Breast epithelium (tissue), 4 donors: ENCODE data around the gene LAMB4. TPM values are rescaled to one million over a fixed set of nuclear protein-coding genes. Genes with fewer than 3 reads are reported as not detected.

Experiments used
- DNase-seq, 2 donors: peaks; one replicate each; pipeline ENCODE4 v3.0.0-alpha.2; 2019; ENCODE audit warnings: low spot score in 2 of 2
- H3K27ac ChIP-seq, 2 donors: fragments of 200-600 bp; sonication (generic) in 1 of 2; one replicate each; pipeline ENCODE4 v1.5.1; 2016 to 2019; ENCODE audit warnings: mild to moderate bottlenecking in 1 of 2
- H3K27me3 ChIP-seq, 2 donors: fragments of 200-600 bp; sonication (generic) in 1 of 2; one replicate each; pipeline versions ENCODE4 v1.5.1 to v1.6.0; 2017 to 2019; ENCODE audit warnings: control low read depth in 1 of 2, mild to moderate bottlenecking in 1 of 2
- H3K36me3 ChIP-seq: fragments of 200-600 bp; one replicate; pipeline ENCODE4 v1.5.1; 2019
- H3K4me1 ChIP-seq, 2 donors: fragments of 200-600 bp; sonication (generic); one replicate each; pipeline ENCODE4 v1.5.1; 2016 to 2019; ENCODE audit warnings: control low read depth in 1 of 2
- H3K4me3 ChIP-seq, 3 donors: fragments of 200-600 bp; sonication (generic); 1 replicate in 2 of 3; 2 replicates in 1 of 3; pipeline ENCODE4 v1.5.1; 2016 to 2019; ENCODE audit warnings: mild to moderate bottlenecking in 3 of 3, moderate library complexity in 2 of 3
- H3K9me3 ChIP-seq, 2 donors: fragments of 200-600 bp; sonication (generic) in 1 of 2; one replicate each; pipeline ENCODE4 v1.5.1; 2016 to 2019; ENCODE audit warnings: control low read depth in 1 of 2
- POLR2A ChIP-seq: fragments of 450-650 bp; IDR thresholded peaks from one replicate; pipeline ENCODE4 v1.6.1; 2016; ENCODE audit warnings: antibody characterized with exemption, mild to moderate bottlenecking, moderate library complexity
- POLR2AphosphoS5 ChIP-seq, 3 donors: sonication (generic); formaldehyde crosslinking; IDR thresholded peaks; one replicate each; pipeline ENCODE4 v1.6.1; 2017; ENCODE audit warnings: antibody characterized with exemption in 3 of 3
- intact Hi-C: fragments of 100-400 bp; cut with DNase I; formaldehyde crosslinking; loops from one replicate; pipeline ENCODE4 v1.15.1; 2023; ENCODE audit warnings: low total_unique reads
- total RNA-seq, 3 donors: library from RNA; depleted of rRNA; stranded (reverse); fragments of >200 nt; gene quantifications; one replicate each; pipeline ENCODE4 v1.1.0, GENCODE V29; 2016
- TF ChIP-seq, protein P1 (sequence below), 3 donors: fragments of 450-650 bp; IDR thresholded peaks; one replicate each; pipeline ENCODE4 v1.5.1; 2016 to 2017; ENCODE audit warnings: antibody characterized with exemption in 3 of 3, mild to moderate bottlenecking in 3 of 3, moderate library complexity in 3 of 3

LAMB4 gene
- total RNA-seq, 3 donors from 2014 or later, result 0.29 to 0.98 (median 0.48) TPM

DNA sequence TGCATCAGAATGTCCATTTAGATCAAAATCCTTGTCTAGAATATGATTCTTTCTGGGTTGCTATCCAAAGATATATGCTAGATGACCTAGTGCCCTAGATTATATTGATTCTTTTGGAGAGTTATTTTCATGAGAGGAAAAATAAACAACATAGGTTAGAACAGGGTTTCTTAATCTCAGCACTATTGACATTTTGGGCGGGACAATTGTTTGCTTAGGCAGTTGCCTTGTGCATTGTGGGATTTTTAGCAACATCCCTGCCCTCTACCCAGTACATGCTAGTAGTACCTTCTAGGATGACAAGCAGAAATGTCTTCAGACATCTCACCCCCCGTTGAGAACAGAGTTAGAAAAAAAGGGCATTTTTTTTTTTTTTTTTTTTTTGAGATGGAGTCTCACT is 102.0 kb downstream of the LAMB4 start:
- Histone ChIP-seq H3K4me1 (no peaks in the 10 kb centered on the region), H3K27me3 (no peaks in the 10 kb centered on the region), H3K36me3 (no peaks in the 10 kb centered on the region), H3K4me3 (no peak overlapping the region), H3K27ac (no peak overlapping the region), H3K9me3 (no peaks in the 10 kb centered on the region)
- no peak for DNase-seq
- intact Hi-C loops, result no loop called here
- TF ChIP-seq POLR2AphosphoS5 (IDR thresholded peaks at IDR 0.05) (no peak), POLR2A (no peak)
- TF ChIP-seq, protein P1, sequence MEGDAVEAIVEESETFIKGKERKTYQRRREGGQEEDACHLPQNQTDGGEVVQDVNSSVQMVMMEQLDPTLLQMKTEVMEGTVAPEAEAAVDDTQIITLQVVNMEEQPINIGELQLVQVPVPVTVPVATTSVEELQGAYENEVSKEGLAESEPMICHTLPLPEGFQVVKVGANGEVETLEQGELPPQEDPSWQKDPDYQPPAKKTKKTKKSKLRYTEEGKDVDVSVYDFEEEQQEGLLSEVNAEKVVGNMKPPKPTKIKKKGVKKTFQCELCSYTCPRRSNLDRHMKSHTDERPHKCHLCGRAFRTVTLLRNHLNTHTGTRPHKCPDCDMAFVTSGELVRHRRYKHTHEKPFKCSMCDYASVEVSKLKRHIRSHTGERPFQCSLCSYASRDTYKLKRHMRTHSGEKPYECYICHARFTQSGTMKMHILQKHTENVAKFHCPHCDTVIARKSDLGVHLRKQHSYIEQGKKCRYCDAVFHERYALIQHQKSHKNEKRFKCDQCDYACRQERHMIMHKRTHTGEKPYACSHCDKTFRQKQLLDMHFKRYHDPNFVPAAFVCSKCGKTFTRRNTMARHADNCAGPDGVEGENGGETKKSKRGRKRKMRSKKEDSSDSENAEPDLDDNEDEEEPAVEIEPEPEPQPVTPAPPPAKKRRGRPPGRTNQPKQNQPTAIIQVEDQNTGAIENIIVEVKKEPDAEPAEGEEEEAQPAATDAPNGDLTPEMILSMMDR (IDR thresholded peaks at IDR 0.05), result no peak

DNA sequence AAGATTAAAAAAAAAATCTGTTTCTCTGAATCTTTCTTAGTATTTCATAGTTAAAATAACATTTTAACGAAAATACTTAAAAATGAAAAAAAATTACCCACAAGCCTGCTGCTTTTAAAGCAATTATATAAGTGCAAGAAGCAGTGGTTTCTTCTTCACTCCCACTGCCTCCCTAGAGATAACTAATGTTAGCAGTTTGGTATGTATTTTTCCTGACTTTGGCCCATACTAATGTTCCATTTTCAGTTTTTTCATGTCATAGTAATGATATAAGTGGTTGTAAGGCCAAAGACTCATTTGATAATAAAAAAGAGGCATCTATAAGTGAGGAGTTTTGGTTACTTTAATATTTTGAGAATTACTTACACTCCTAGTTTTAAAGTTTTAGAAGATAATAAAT is 102.9 kb downstream of the LAMB4 start:
- no peak for DNase-seq
- Histone ChIP-seq H3K36me3 (no peaks in the 10 kb centered on the region), H3K27ac (no peak overlapping the region), H3K4me1 (no peaks in the 10 kb centered on the region), H3K4me3 (no peak overlapping the region), H3K27me3 (no peaks in the 10 kb centered on the region), H3K9me3 (no peaks in the 10 kb centered on the region)
- TF ChIP-seq POLR2A (no peak), POLR2AphosphoS5 (IDR thresholded peaks at IDR 0.05) (no peak)
- TF ChIP-seq, protein P1 (IDR thresholded peaks at IDR 0.05), result no peak
- intact Hi-C loops, result no loop called here

DNA sequence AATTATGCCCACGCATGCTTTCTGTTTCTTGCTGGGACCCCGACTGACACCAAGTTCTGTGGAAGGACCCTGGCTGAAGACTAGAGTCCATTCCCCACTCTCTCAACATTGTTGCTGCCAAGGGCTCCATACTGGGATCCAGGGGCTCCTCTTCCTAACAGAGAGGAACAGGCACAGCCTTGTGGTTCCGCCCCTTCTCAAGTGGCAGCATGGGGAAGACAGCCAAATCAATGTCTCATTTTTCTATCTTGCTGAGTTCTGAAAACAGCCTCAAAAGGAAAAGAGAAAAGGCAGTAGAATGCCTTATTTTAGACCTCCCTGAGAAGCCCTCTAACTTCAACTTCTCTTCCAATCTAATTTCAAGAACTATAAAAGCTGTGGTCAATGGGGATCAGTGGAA is 103.5 kb downstream of the LAMB4 start:
- no peak overlapping the region for H3K27ac ChIP-seq

DNA sequence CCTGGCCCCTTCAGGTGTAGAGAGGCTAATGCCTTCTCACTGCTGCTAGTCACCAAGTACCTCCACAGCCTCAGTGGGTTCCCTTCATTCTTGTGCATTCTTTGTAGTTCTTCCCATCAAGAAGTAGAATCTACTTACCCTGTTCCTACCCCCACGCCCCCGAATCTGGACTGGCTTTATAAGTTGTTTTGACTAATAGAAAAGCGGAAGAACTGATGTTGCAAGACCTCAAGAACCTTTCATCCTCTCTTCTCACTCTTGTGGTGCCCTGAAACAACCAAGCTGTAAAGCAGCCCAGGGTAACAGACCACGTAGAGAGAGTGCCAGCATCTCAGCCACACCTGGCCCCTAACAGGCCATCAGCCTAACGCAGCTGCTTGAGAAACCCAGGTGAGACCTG is 104.0 kb downstream of the LAMB4 start:
- Histone ChIP-seq H3K27ac (no peak overlapping the region), H3K36me3 (no peaks in the 10 kb centered on the region), H3K4me3 (no peak overlapping the region), H3K27me3 (no peaks in the 10 kb centered on the region), H3K4me1 (no peaks in the 10 kb centered on the region), H3K9me3 (no peaks in the 10 kb centered on the region)
- DNase-seq, result no peak
- intact Hi-C loops, result no loop called here
- TF ChIP-seq POLR2A (no peak), POLR2AphosphoS5 (IDR thresholded peaks at IDR 0.05) (no peak)
- TF ChIP-seq, protein P1 (IDR thresholded peaks at IDR 0.05), result no peak

More for the DNA sequence above, 103.5 kb downstream of the LAMB4 start:
- Histone ChIP-seq H3K27me3 (no peaks in the 10 kb centered on the region), H3K9me3 (no peaks in the 10 kb centered on the region), H3K36me3 (no peaks in the 10 kb centered on the region), H3K4me1 (no peaks in the 10 kb centered on the region), H3K4me3 (no peak overlapping the region)
- TF ChIP-seq POLR2A (no peak), POLR2AphosphoS5 (IDR thresholded peaks at IDR 0.05) (no peak)
- TF ChIP-seq, protein P1 (IDR thresholded peaks at IDR 0.05), result no peak
- intact Hi-C loops, result no loop called here
- no peak for DNase-seq

DNA sequence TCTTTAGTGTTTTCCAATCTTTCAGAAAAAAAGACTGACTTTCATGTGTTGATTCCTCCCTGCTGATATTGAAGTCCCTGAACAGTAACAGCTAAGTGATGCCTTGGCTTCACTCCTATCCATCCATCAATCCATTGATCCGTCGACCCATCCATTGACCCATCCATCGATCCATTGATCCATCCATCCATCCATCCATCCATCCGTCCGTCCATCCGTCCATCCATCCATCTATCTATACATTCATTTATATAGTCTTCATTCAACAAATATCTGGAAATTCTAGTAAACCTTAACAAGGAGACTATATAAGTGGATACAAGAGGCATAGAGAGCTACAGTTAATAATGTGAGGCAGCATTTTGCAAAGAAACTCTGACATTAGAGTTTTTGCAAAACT is 105.6 kb downstream of the LAMB4 start:
- no peak overlapping the region for H3K27ac ChIP-seq
- intact Hi-C loops, result no loop called here
- H3K4me3 ChIP-seq, result no peak overlapping the region
- H3K9me3 ChIP-seq, result no peaks in the 10 kb centered on the region
- H3K4me1 ChIP-seq, result no peaks in the 10 kb centered on the region
- TF ChIP-seq POLR2AphosphoS5 (IDR thresholded peaks at IDR 0.05) (no peak), POLR2A (no peak)
- TF ChIP-seq, protein P1 (IDR thresholded peaks at IDR 0.05), result no peak
- no peaks in the 10 kb centered on the region for H3K27me3 ChIP-seq
- DNase-seq, result no peak
- no peaks in the 10 kb centered on the region for H3K36me3 ChIP-seq
